ENCODE results near the gene TESPA1. TPM values are rescaled to one million over a fixed set of nuclear protein-coding genes. Genes with fewer than 3 reads are reported as not detected.

The TESPA1 gene
- total RNA-seq, 2 donors from 2014 or later, result 0.28 TPM; not detected in 1

- H3K27me3 ChIP-seq (replicated peaks; ENCODE audit: insufficient read depth), result no peaks in the 10 kb centered on the region
- DNase-seq (ENCODE audit: low spot score), result no peak
- no peak for ATAC-seq (ENCODE audit: insufficient number of reproducible peaks, low FRiP score, low read depth)
- H3K36me3 ChIP-seq, result no peaks in the 10 kb centered on the region
- no peak overlapping the region for H3K27ac ChIP-seq
- no peaks in the 10 kb centered on the region for H3K4me1 ChIP-seq (ENCODE audit: control insufficient read depth in 1 of 2, low read depth in 2 of 2)
- TF ChIP-seq CTCF (IDR thresholded peaks at IDR 0.05), result no peak
- no peak overlapping the region for H3K4me3 ChIP-seq
- no peaks in the 10 kb centered on the region for H3K9me3 ChIP-seq
Measured at GRCh38 chr12:54937929-54938328, 46.6 kb downstream of the TESPA1 start.

- ATAC-seq (ENCODE audit: insufficient number of reproducible peaks, low FRiP score, low read depth), result no peak
- Histone ChIP-seq H3K9me3 (no peaks in the 10 kb centered on the region), H3K4me3 (no peak overlapping the region), H3K4me1 (ENCODE audit: control insufficient read depth in 1 of 2, low read depth in 2 of 2) (no peaks in the 10 kb centered on the region), H3K27ac (no peak overlapping the region), H3K27me3 (replicated peaks; ENCODE audit: insufficient read depth) (no peaks in the 10 kb centered on the region), H3K36me3 (no peaks in the 10 kb centered on the region)
- no peak for DNase-seq (ENCODE audit: low spot score)
- no peak for TF ChIP-seq CTCF (IDR thresholded peaks at IDR 0.05)
Measured at GRCh38 chr12:54937376-54937775, 47.2 kb downstream of the TESPA1 start.

DNA sequence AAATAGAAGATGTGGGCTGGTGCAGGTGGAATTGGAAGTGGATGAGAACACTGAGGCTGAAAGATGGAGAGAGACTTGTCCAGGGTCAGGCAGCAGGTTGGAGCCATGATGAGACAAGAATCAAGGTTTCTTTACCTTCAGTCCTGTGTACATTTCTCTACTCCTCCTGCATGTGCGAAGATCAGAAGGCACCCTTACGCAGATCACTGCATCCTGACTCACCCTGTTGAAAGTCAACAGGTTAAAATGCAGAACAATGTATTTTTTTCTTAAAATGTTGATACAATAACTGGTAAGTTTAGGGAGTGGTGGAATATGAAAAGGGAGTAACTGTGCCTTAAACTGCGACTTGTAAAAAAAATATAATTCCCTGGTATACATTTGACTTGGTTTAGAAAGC, 47.8 kb downstream of the TESPA1 start:
- no peak overlapping the region for H3K4me3 ChIP-seq
- H3K27me3 ChIP-seq (replicated peaks; ENCODE audit: insufficient read depth), result no peaks in the 10 kb centered on the region
- H3K27ac ChIP-seq, result no peak overlapping the region
- H3K4me1 ChIP-seq (ENCODE audit: control insufficient read depth in 1 of 2, low read depth in 2 of 2), result no peaks in the 10 kb centered on the region
- H3K9me3 ChIP-seq, result no peaks in the 10 kb centered on the region
- no peak for DNase-seq (ENCODE audit: low spot score)
- no peaks in the 10 kb centered on the region for H3K36me3 ChIP-seq
- no peak for TF ChIP-seq CTCF (IDR thresholded peaks at IDR 0.05)
- no peak for ATAC-seq (ENCODE audit: insufficient number of reproducible peaks, low FRiP score, low read depth)

DNA sequence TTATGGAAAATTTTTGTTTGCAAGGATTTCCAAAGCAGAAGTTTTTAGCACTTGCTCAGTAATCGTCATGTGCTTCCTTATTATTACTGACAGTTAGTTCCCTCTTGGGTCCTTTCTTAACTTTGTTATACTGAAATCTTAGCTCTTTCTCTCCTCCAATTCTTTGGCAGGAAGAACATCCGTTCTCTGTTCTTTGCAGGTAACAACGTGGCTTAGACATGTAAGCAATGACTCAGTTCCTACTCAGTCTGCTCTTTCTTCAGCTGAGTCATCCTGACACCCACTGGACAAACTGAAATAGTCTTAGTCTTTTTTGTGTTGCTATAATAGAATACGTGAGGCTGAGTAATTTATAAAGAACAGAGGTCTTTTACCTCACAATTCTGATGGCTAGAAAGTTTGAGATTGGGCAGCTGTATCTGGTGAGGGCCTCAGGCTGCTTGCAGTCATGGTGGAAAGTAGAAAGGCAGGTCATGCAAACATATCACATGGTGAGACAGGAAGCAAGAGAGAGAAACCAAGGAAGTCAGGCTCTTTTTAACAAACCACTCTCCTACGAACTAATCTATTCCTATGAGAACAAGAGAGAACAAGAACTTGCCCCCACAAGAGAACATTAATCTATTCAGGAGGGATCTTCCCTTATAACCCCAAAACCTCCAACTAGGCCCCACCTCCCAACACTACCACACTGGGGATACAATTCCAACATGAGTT, 49.2 kb downstream of the TESPA1 start:
- ATAC-seq (ENCODE audit: insufficient number of reproducible peaks, low FRiP score, low read depth) (no peak), DNase-seq (ENCODE audit: low spot score) (no peak)
- H3K36me3 ChIP-seq, result no peaks in the 10 kb centered on the region
- no peaks in the 10 kb centered on the region for H3K27me3 ChIP-seq (replicated peaks; ENCODE audit: insufficient read depth)
- no peak for TF ChIP-seq CTCF (IDR thresholded peaks at IDR 0.05)
- H3K4me1 ChIP-seq (ENCODE audit: control insufficient read depth in 1 of 2, low read depth in 2 of 2), result no peaks in the 10 kb centered on the region
- no peak overlapping the region for H3K4me3 ChIP-seq
- peak overlapping the region in 1 of 2 donors; percentile 31 for H3K27ac ChIP-seq
- H3K9me3 ChIP-seq, result no peaks in the 10 kb centered on the region

GRCh38 chr12:54934419-54934818, 50.1 kb downstream of the TESPA1 start:
- Histone ChIP-seq H3K9me3 (no peaks in the 10 kb centered on the region), H3K4me3 (no peak overlapping the region), H3K27ac (no peak overlapping the region), H3K36me3 (no peaks in the 10 kb centered on the region), H3K4me1 (ENCODE audit: control insufficient read depth in 1 of 2, low read depth in 2 of 2) (no peaks in the 10 kb centered on the region), H3K27me3 (replicated peaks; ENCODE audit: insufficient read depth) (no peaks in the 10 kb centered on the region)
- ATAC-seq (ENCODE audit: insufficient number of reproducible peaks, low FRiP score, low read depth) (no peak), DNase-seq (ENCODE audit: low spot score) (no peak)
- TF ChIP-seq CTCF (IDR thresholded peaks at IDR 0.05), result no peak
